8988T (cell line): ENCODE measurements around the gene FGFR4.

ENCODE experiments used
- DNase-seq: peaks from one replicate; pipeline ENCODE4 v3.0.0; 2011

The FGFR4 gene

GRCh38 chr5:177085985-177086653, 596 bp upstream of the FGFR4 start:
- no peak for DNase-seq

DNA sequence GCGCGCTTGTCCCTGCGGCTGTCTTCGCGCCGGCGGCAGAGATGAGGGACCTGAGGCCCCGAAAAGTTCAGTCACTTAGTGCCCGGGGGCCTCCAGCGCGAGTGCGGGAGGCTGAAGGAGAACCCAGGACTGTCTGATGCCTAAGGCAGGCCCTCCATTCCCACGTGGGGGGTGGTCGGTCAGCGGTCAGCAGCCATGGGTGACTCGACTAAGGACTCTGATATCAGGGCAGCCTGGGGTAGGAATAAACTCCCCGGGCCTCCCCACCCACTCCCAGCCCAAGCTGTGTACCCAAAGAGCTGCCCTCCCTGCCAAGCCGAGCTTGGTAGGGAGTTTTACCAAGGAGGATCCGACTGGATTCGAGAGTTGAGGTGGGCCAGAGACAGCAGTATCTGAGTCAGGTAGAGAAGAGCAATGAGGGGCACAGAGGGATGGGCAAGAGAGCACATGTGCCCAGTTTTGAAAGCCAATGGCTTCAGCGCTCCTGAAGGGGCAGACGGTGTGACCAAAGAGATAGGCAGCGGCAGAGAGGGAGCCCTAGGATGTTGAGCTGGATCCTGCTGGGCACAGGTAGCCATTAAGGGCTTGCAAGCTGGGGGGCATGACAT, 787 bp downstream of the FGFR4 start:
- no peak for DNase-seq

DNA sequence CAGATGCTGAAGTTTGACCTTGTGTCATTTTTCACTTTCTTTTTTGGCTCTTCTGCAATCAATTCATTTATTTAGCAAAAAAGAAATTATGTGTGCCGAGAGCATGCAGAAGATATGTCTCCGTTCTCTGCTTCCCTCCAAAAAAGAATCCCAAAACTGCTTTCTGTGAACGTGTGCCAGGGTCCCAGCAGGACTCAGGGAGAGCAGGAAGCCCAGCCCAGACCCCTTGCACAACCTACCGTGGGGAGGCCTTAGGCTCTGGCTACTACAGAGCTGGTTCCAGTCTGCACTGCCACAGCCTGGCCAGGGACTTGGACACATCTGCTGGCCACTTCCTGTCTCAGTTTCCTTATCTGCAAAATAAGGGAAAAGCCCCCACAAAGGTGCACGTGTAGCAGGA, 2.4 kb downstream of the FGFR4 start:
- no peak for DNase-seq

GRCh38 chr5:177089825-177090641, 3.3 kb downstream of the FGFR4 start:
- DNase-seq, result no peak

DNA sequence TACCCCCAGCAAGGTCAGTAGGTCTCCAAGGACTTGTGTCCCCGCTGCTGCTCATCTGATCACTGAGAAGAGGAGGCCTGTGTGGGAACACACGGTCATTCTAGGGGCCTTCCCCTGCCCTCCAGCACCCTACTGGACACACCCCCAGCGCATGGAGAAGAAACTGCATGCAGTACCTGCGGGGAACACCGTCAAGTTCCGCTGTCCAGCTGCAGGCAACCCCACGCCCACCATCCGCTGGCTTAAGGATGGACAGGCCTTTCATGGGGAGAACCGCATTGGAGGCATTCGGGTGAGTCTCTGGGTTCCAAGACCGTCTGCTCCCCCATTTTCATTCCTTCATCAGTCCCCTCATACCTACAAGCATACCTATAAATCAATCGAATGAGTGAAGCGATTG, 4.1 kb downstream of the FGFR4 start:
- DNase-seq, result no peak

DNA sequence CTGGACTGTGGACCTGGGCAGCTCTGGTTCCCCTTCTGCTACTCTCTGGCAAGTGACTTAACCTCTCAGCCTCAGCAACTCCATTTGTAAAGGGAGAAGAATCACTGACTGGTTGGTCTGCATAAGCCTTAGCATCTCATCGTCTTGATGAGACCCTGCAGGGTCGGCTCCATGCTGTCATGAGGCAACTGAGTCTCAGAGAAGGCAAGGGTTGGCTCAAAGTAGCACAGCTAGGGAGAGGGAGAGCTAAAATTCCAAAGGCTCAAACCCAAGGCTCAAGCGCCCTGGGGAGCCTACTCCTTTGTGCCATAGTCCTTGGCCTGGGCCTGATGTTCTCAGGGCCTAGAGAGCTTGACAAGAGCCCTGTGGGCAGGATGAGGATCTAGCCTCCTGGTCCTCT, 4.5 kb downstream of the FGFR4 start:
- no peak for DNase-seq

DNA sequence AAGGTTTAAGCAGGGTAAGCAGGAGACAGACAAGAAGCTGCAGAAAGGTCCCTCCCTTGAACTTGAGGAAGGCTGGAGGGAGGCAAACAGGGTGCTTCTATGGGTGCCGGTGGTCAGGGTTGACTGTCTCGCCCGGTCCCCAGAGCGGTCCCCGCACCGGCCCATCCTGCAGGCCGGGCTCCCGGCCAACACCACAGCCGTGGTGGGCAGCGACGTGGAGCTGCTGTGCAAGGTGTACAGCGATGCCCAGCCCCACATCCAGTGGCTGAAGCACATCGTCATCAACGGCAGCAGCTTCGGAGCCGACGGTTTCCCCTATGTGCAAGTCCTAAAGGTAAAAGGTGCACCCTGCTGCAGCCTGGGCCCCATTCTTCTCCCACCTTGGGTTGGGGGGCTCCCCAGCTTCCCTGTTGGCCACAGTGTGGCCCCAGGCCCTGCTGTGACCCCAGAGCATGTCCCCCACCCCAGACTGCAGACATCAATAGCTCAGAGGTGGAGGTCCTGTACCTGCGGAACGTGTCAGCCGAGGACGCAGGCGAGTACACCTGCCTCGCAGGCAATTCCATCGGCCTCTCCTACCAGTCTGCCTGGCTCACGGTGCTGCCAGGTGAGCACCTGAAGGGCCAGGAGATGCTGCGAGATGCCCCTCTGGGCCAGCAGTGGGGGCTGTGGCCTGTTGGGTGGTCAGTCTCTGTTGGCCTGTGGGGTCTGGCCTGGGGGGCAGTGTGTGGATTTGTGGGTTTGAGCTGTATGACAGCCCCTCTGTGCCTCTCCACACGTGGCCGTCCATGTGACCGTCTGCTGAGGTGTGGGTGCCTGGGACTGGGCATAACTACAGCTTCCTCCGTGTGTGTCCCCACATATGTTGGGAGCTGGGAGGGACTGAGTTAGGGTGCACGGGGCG, 5.7 kb downstream of the FGFR4 start:
- DNase-seq, result no peak

DNA sequence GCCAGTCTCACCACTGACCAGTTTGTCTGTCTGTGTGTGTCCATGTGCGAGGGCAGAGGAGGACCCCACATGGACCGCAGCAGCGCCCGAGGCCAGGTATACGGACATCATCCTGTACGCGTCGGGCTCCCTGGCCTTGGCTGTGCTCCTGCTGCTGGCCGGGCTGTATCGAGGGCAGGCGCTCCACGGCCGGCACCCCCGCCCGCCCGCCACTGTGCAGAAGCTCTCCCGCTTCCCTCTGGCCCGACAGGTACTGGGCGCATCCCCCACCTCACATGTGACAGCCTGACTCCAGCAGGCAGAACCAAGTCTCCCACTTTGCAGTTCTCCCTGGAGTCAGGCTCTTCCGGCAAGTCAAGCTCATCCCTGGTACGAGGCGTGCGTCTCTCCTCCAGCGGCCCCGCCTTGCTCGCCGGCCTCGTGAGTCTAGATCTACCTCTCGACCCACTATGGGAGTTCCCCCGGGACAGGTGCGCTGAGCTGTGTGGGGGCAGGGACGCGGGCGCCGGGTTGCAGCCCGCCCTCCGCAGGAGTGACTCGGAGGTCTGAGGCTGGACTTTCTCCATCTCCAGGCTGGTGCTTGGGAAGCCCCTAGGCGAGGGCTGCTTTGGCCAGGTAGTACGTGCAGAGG, 6.5 kb downstream of the FGFR4 start:
- no peak for DNase-seq

DNA sequence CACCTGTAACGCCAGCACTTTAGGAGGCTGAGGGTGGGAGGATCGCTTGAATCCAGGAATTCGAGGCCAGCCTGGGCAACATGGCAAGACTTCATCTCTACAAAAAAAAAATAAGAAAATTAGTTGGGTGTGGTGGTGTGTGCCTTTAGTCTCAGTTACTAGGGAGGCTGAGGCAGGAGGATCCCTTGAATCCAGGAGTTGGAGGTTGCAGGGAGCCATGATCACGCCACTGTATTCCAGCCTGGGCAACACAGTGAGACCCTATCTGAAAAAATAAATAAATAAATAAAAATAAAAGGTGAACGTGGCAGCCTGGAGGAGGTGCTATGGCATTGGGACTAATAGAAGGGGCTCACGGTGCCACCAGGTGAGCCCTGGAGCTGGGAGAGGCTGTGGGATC, 7.1 kb downstream of the FGFR4 start:
- DNase-seq, result no peak

DNA sequence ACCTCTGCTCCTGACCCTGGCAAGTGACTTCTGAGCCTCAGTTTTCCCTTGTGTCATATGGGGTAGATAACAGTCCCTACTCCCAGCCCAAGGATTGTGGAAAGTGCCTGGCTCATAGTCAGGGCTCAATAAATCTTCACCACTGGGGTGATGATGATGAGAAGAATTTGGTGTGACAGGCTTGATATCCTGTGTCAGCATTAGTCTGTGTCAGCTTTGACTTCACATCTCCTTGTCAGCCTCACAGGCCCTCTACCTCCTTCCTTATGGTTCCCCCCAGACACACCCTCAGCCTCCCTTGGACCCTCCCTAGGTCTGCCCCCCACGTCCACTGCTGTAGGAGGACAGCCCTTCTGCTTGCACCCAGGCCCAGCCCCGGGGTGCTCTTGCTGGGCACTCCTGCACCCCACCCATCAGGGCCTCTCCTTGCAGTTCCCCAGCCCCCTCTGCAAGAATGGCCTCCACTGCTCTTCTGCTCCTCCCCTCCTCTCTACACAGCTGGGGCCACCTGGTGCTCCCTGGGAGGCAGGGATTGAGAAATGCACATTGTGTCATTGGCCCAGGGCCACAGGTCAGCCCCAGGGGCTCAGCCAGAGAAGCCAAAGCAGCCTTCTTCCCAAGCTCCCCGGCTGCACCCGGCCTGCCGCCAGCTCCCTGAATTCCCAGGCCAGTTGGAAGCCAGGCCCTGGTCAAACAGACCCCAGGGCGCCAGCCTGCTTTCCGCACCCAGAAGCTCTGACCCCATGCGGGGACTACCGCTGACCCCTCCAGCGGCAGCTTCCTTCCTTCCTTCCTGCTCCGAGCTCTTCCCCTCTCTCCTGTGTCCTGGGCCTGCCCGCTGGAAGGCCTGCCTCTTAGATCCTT, 7.7 kb downstream of the FGFR4 start:
- no peak for DNase-seq

GRCh38 chr5:177095088-177095669, 8.5 kb downstream of the FGFR4 start:
- DNase-seq, result no peak

DNA sequence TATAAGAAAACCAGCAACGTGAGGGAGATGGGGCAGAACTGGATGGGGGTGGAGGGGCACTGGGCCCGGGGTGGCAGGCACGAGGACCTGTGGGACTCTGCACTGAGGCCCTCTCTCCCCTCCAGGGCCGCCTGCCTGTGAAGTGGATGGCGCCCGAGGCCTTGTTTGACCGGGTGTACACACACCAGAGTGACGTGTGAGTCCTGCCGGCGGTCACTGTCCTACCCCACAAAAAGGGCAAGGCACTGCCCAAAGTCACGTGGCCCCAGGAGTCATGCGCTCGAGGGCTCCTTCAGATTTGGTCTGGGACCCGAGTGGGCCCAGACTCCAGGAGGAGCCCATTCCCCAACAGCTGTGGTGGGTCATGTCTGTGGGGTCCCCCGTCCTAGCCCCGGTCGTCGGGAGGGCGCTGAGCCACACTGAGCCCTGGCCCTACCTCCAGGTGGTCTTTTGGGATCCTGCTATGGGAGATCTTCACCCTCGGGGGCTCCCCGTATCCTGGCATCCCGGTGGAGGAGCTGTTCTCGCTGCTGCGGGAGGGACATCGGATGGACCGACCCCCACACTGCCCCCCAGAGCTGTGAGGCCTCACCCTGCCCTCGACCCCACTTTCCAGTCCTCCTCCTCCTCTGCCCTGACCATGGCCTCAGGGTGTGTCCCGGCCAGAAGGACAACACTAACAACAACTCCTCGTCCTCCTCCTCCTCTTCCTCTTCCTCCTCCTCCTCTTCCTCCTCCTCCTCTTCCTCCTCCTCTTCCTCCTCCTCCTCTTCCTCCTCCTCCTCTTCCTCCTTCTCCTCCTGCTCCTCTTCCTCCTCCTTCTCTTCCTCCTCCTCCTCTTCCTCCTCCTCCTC, 9.7 kb downstream of the FGFR4 start:
- DNase-seq, result no peak

DNA sequence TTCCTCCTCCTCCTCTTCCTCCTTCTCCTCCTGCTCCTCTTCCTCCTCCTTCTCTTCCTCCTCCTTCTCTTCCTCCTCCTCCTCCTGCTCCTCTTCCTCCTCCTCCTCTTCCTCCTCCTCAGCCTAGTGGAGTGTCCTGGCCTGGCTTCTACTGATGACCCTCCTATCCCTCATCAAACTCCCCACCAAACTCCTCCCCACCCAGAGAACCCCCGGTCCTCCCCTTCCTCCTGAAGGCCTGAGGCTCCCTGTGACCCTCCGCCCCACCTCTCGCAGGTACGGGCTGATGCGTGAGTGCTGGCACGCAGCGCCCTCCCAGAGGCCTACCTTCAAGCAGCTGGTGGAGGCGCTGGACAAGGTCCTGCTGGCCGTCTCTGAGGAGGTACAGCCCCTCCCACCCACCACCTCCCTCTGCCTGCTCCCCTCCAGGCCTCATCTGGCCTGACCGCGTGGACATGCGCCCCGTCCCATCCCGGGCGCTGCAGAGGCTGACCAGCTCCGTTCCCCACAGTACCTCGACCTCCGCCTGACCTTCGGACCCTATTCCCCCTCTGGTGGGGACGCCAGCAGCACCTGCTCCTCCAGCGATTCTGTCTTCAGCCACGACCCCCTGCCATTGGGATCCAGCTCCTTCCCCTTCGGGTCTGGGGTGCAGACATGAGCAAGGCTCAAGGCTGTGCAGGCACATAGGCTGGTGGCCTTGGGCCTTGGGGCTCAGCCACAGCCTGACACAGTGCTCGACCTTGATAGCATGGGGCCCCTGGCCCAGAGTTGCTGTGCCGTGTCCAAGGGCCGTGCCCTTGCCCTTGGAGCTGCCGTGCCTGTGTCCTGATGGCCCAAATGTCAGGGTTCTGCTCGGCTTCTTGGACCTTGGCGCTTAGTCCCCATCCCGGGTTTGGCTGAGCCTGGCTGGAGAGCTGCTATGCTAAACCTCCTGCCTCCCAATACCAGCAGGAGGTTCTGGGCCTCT, 10.6 kb downstream of the FGFR4 start:
- DNase-seq, result no peak

GRCh38 chr5:177098120-177098469, 11.4 kb downstream of the FGFR4 start:
- DNase-seq, result no peak

- DNase-seq, result no peak
These were observed 11.9 kb downstream of the FGFR4 start for GRCh38 chr5:177098470-177099141.

DNA sequence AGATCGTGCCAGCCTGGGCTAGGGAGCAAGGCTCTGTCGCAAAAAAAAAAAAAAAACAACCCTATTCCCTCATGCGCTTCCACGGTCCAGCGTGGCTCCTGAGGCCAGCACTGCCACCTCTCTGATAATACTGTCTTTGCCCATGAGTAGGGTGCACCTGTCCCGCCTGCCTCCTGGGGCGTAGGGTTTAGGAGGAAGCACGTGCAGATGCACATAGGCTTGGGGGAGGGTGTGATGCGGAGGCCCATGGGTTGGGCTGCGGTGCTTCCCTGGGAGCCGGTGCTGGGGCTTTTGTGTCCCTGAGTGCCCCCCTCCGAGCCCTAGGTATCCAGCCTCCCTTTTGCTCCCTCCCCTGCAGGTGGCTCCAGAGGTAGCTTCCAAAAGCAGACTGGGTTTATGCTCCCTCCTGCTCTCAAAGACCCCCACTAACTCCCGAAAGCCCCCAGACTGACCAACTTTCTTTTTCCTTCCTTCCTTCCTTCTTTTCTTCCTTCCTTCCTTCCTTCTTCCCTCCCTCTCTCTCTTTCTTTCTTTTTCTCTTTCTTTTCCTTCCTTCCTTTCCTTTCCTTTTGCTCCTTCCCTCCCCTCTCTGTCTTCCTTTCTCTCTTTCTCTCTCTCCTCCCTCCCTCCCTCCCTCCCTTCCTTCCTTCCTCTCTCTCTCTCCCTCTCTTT, 12.8 kb downstream of the FGFR4 start:
- no peak for DNase-seq

DNA sequence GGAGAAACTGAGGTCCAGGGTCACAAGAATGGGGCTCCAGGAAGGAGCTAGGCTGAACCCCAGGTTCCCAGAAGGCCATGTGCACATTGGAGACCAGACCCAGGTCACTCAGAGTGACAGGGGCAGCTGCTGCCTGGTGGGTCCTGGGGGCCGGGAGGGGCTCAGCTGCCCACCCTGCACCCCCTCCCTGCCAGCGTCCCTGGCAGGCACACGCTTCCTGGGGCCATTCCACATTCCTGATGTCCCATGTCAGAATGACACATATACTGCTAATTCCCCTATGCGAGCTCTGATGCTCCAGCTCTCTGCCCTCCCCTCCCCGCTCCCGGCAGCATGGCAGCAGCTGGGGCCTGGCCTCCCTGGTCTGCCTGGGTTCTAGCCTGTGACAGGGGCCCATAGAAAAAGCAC, 14.0 kb downstream of the FGFR4 start:
- peak; percentile 88 for DNase-seq
